ENCODE data around the gene DSCAM. TPM values are rescaled to one million over a fixed set of nuclear protein-coding genes. Genes with fewer than 3 reads are reported as not detected.

The DSCAM gene
- total RNA-seq, 1 experiment from 2014 or later: 0.13 TPM

- H3K27ac Mint-ChIP-seq: no peak overlapping the region
- no peaks in the 10 kb centered on the region for H3K9me3 Mint-ChIP-seq
- POLR2A ChIA-PET: no interaction called here
- no peak overlapping the region for H3K4me3 Mint-ChIP-seq
- DNase-seq (ENCODE audit: low spot score) (no peak), ATAC-seq (no peak)
- TF ChIP-seq AR (CRISPR knock-in tag; IDR thresholded peaks at IDR 0.05) (no peak), NFE2L1 (CRISPR knock-in tag; IDR thresholded peaks at IDR 0.05) (no peak), ZNF263 (CRISPR knock-in tag; IDR thresholded peaks at IDR 0.05; ENCODE audit: low read depth) (no peak), FOXP1 (CRISPR knock-in tag; IDR thresholded peaks at IDR 0.05; ENCODE audit: borderline replicate concordance) (no peak), USF2 (CRISPR knock-in tag; IDR thresholded peaks at IDR 0.05) (no peak), PRDM15 (CRISPR knock-in tag; IDR thresholded peaks at IDR 0.05) (no peak), MLX (CRISPR knock-in tag; IDR thresholded peaks at IDR 0.05) (no peak), EMX1 (CRISPR knock-in tag; IDR thresholded peaks at IDR 0.05) (no peak), ATF3 (CRISPR knock-in tag; conservative IDR thresholded peaks at IDR 0.05) (no peak), NFYB (CRISPR knock-in tag; conservative IDR thresholded peaks at IDR 0.05; ENCODE audit: low read depth) (no peak), GRHL2 (CRISPR knock-in tag; IDR thresholded peaks at IDR 0.05; ENCODE audit: insufficient replicate concordance, severe bottlenecking) (no peak), CDX4 (CRISPR knock-in tag; IDR thresholded peaks at IDR 0.05; ENCODE audit: borderline replicate concordance) (no peak), ZNF138 (CRISPR knock-in tag; conservative IDR thresholded peaks at IDR 0.05) (no peak), ZNF281 (CRISPR knock-in tag; IDR thresholded peaks at IDR 0.05) (no peak), NR1H2 (CRISPR knock-in tag; IDR thresholded peaks at IDR 0.05) (no peak)
- peaks cover 20% of the 10 kb centered on the region for H3K4me1 Mint-ChIP-seq
- H3K27me3 Mint-ChIP-seq (ENCODE audit: low read depth): peaks cover 41% of the 10 kb centered on the region
- CTCF ChIA-PET: interaction anchor here (1.0 kb wide), 1 partner anchor 46 kb away, joined by 3 read pairs; no protein-coding TSS in a partner anchor
- H3K36me3 Mint-ChIP-seq: no peaks in the 10 kb centered on the region
Measured at GRCh38 chr21:40340357-40340756, 506.6 kb downstream of the DSCAM start.
